ENCODE results near the gene IL16.
"Not testable (repeated sequence)": the region's sequence is repeated elsewhere in the genome, so short reads cannot be mapped to it uniquely, and the experiment has no call there.

IL16 gene

GRCh38 chr15:81174792-81175327 lies 21.8 kb upstream of the IL16 start:
- no peak for DNase-seq

- no peak for DNase-seq
These were observed 21.2 kb upstream of the IL16 start for GRCh38 chr15:81175496-81175895.

- DNase-seq = no peak
These were observed 20.3 kb upstream of the IL16 start for GRCh38 chr15:81176291-81176893.

- no peak for DNase-seq
These were observed 18.3 kb upstream of the IL16 start for GRCh38 chr15:81178365-81178764.

GRCh38 chr15:81181220-81181619 lies 15.5 kb upstream of the IL16 start:
- no peak for DNase-seq

GRCh38 chr15:81182031-81182755 lies 14.5 kb upstream of the IL16 start:
- DNase-seq = no peak

GRCh38 chr15:81182756-81183438 lies 13.8 kb upstream of the IL16 start:
- no peak for DNase-seq

GRCh38 chr15:81183439-81183775 lies 13.3 kb upstream of the IL16 start:
- DNase-seq = no peak

GRCh38 chr15:81184188-81184587 lies 12.5 kb upstream of the IL16 start:
- no peak for DNase-seq

- DNase-seq = no peak
These were observed 10.9 kb upstream of the IL16 start for GRCh38 chr15:81185631-81186295.

- no peak for DNase-seq
These were observed 8.3 kb upstream of the IL16 start for GRCh38 chr15:81188354-81188753.

- no peak for DNase-seq
These were observed 6.9 kb upstream of the IL16 start for GRCh38 chr15:81189583-81190283.

GRCh38 chr15:81190922-81191507 lies 5.7 kb upstream of the IL16 start:
- DNase-seq = no peak

GRCh38 chr15:81191701-81192100 lies 5.0 kb upstream of the IL16 start:
- DNase-seq = no peak

GRCh38 chr15:81194723-81195122 lies 2.0 kb upstream of the IL16 start:
- DNase-seq = no peak

- DNase-seq = no peak
These were observed 1.3 kb upstream of the IL16 start for GRCh38 chr15:81195339-81195864.

- no peak for DNase-seq
These were observed 564 bp downstream of the IL16 start for GRCh38 chr15:81197255-81197630.

GRCh38 chr15:81197688-81198281 lies 1.1 kb downstream of the IL16 start:
- DNase-seq = no peak

GRCh38 chr15:81199031-81199779 lies 2.5 kb downstream of the IL16 start:
- no peak for DNase-seq

GRCh38 chr15:81206018-81206417 lies 9.3 kb downstream of the IL16 start:
- DNase-seq = no peak

GRCh38 chr15:81207987-81208386 lies 11.3 kb downstream of the IL16 start:
- DNase-seq = not testable (repeated sequence)

Data from activated naive CD4-positive, alpha-beta T cell (primary cell).